Loucy (cell line): ENCODE results near the gene SLC27A5.
"Not testable (repeated sequence)": the region's sequence is repeated elsewhere in the genome, so short reads cannot be mapped to it uniquely, and the experiment has no call there.

Experiments
- H2AFZ ChIP-seq: fragments of 200-600 bp; sonication (generic); 2 replicates; pipeline ENCODE4 v1.6.0; 2016; ENCODE audit warnings: antibody characterized with exemption, mild to moderate bottlenecking, low read length, moderate library complexity
- H3F3A ChIP-seq: fragments of 200-600 bp; 2 replicates; pipeline ENCODE4 v1.6.0; 2016; ENCODE audit warnings: antibody characterized with exemption, low read depth, mild to moderate bottlenecking
- H3K27me3 ChIP-seq: fragments of 200-600 bp; sonication (generic); 2 replicates; pipeline ENCODE4 v1.6.1; 2014; ENCODE audit warnings: low read length, mild to moderate bottlenecking; ENCODE audit not compliant: insufficient read depth, poor library complexity, severe bottlenecking
- H3K36me3 ChIP-seq: fragments of 200-600 bp; sonication (generic); 2 replicates; pipeline ENCODE4 v1.6.1; 2016; ENCODE audit warnings: low read length; ENCODE audit not compliant: insufficient read depth
- H3K4me1 ChIP-seq: fragments of 200-600 bp; sonication (generic); 2 replicates; pipeline ENCODE4 v1.5.1; 2014; ENCODE audit warnings: low read length, mild to moderate bottlenecking; ENCODE audit not compliant: insufficient read depth, poor library complexity, severe bottlenecking
- H3K4me2 ChIP-seq: fragments of 200-600 bp; sonication (generic); 2 replicates; pipeline ENCODE4 v1.6.0; 2014; ENCODE audit warnings: antibody characterized with exemption, low read length, low read depth, mild to moderate bottlenecking; ENCODE audit not compliant: poor library complexity, severe bottlenecking
- H3K4me3 ChIP-seq: fragments of 200-600 bp; sonication (generic); 2 replicates; pipeline ENCODE4 v1.5.1; 2014; ENCODE audit warnings: low read length, mild to moderate bottlenecking, mixed read lengths; ENCODE audit not compliant: poor library complexity, severe bottlenecking
- H3K79me2 ChIP-seq: fragments of 200-600 bp; sonication (generic); 2 replicates; pipeline ENCODE4 v1.6.1; 2014; ENCODE audit warnings: low read length; ENCODE audit not compliant: insufficient read depth
- H3K9ac ChIP-seq: fragments of 200-600 bp; sonication (generic); 2 replicates; pipeline ENCODE4 v1.6.0; 2014; ENCODE audit warnings: mild to moderate bottlenecking, low read depth, low read length, moderate library complexity; ENCODE audit not compliant: poor library complexity, severe bottlenecking
- H3K9me2 ChIP-seq: fragments of 200-600 bp; sonication (generic); replicated peaks from 2 replicates; pipeline ENCODE4 v1.6.1; 2016; ENCODE audit warnings: low read depth, low read length, mixed read lengths
- H3K9me3 ChIP-seq: fragments of 200-600 bp; sonication (generic); 2 replicates; pipeline ENCODE4 v1.6.1; 2014; ENCODE audit warnings: mild to moderate bottlenecking, antibody characterized with exemption, low read length, low read depth; ENCODE audit not compliant: insufficient read depth
- H4K20me1 ChIP-seq: fragments of 200-600 bp; sonication (generic); 2 replicates; pipeline ENCODE4 v1.6.0; 2014; ENCODE audit warnings: antibody characterized with exemption, low read length, mild to moderate bottlenecking; ENCODE audit not compliant: insufficient read depth, poor library complexity, severe bottlenecking
- EZH2phosphoT487 ChIP-seq: fragments of 200-600 bp; IDR thresholded peaks from 2 replicates; pipeline ENCODE4 v1.6.1; 2018; ENCODE audit warnings: antibody characterized with exemption, mild to moderate bottlenecking, moderate library complexity, borderline replicate concordance
- TF ChIP-seq, protein P1 (sequence below): fragments of 200-600 bp; sonication (generic); conservative IDR thresholded peaks from 2 replicates; pipeline ENCODE4 v1.5.1; 2014; ENCODE audit warnings: mild to moderate bottlenecking, antibody characterized with exemption, low read length

SLC27A5 gene

DNA sequence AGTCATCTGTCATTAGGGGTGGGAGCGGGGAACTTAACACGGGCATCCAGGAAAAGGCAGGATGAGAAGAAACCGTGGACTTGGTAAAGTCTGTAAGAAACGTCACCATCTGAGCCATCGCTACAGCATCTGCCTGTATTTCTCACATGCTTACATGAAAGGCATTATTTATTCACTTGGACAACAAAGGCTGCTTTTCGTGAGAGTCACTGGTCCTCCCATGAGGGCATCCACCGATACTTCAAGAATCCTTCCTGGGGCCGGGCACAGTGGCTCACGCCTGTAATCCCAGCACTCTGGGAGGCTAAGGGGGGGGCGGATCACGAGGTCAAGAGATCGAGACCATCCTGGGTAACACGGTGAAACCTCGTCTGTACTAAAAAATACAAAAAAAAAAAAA is 19.5 kb downstream of the SLC27A5 start:
- Histone ChIP-seq H3K4me3 (no peak overlapping the region), H2AFZ (no peak overlapping the region), H4K20me1 (no peaks in the 10 kb centered on the region), H3F3A (no peaks in the 10 kb centered on the region), H3K9me3 (no peaks in the 10 kb centered on the region), H3K9me2 (no peaks in the 10 kb centered on the region), H3K36me3 (no peaks in the 10 kb centered on the region), H3K4me1 (peaks cover 4% of the 10 kb centered on the region), H3K9ac (no peak overlapping the region), H3K27me3 (no peaks in the 10 kb centered on the region), H3K4me2 (no peak overlapping the region), H3K79me2 (no peaks in the 10 kb centered on the region)
- no peak for TF ChIP-seq EZH2phosphoT487
- TF ChIP-seq, protein P1, sequence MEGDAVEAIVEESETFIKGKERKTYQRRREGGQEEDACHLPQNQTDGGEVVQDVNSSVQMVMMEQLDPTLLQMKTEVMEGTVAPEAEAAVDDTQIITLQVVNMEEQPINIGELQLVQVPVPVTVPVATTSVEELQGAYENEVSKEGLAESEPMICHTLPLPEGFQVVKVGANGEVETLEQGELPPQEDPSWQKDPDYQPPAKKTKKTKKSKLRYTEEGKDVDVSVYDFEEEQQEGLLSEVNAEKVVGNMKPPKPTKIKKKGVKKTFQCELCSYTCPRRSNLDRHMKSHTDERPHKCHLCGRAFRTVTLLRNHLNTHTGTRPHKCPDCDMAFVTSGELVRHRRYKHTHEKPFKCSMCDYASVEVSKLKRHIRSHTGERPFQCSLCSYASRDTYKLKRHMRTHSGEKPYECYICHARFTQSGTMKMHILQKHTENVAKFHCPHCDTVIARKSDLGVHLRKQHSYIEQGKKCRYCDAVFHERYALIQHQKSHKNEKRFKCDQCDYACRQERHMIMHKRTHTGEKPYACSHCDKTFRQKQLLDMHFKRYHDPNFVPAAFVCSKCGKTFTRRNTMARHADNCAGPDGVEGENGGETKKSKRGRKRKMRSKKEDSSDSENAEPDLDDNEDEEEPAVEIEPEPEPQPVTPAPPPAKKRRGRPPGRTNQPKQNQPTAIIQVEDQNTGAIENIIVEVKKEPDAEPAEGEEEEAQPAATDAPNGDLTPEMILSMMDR = no peak

- no peak overlapping the region for H3K9ac ChIP-seq
- no peaks in the 10 kb centered on the region for H4K20me1 ChIP-seq
- H3K79me2 ChIP-seq = no peaks in the 10 kb centered on the region
- no peaks in the 10 kb centered on the region for H3K36me3 ChIP-seq
- TF ChIP-seq, protein P1 = no peak
- no peak for TF ChIP-seq EZH2phosphoT487
- no peaks in the 10 kb centered on the region for H3K27me3 ChIP-seq
- H3K4me2 ChIP-seq = no peak overlapping the region
- H3F3A ChIP-seq = no peaks in the 10 kb centered on the region
- H3K4me1 ChIP-seq = no peaks in the 10 kb centered on the region
- H2AFZ ChIP-seq = no peak overlapping the region
- no peak overlapping the region for H3K4me3 ChIP-seq
- H3K9me3 ChIP-seq = no peaks in the 10 kb centered on the region
- no peaks in the 10 kb centered on the region for H3K9me2 ChIP-seq
Measured at GRCh38 chr19:58491393-58491792, 20.4 kb downstream of the SLC27A5 start.

DNA sequence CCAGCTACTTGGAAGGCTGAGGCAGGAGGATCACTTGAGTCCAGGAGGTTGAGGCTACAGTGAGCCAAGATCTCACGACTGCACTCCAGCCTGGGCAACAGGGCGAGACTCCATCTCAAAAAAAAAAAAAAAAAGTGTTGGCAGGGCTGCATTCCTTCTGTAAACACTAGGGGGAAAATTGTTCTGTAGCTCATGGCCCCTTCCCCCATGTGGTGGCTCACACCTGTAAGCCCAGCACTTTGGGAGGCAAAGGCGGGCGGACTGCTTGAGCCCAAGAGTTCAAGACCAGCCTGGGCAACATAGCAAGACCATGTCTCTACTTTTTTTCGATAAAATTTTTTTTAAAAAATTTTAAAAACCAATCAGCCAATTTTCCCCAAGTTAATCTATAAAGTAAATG is 27.4 kb downstream of the SLC27A5 start:
- H3K9ac ChIP-seq, H3K27me3 ChIP-seq, H3K4me1 ChIP-seq, H3F3A ChIP-seq, H3K79me2 ChIP-seq, H3K9me3 ChIP-seq, H2AFZ ChIP-seq, H4K20me1 ChIP-seq, H3K9me2 ChIP-seq, H3K4me3 ChIP-seq, H3K4me2 ChIP-seq, H3K36me3 ChIP-seq: not testable (repeated sequence)

GRCh38 chr19:58483776-58484175 is 28.0 kb downstream of the SLC27A5 start:
- no peak overlapping the region for H3K9ac ChIP-seq
- no peaks in the 10 kb centered on the region for H3K79me2 ChIP-seq
- H4K20me1 ChIP-seq = no peaks in the 10 kb centered on the region
- H3K4me3 ChIP-seq = no peak overlapping the region
- no peaks in the 10 kb centered on the region for H3K4me1 ChIP-seq
- H3F3A ChIP-seq = no peaks in the 10 kb centered on the region
- no peaks in the 10 kb centered on the region for H3K9me3 ChIP-seq
- no peaks in the 10 kb centered on the region for H3K36me3 ChIP-seq
- H2AFZ ChIP-seq = no peak overlapping the region
- no peaks in the 10 kb centered on the region for H3K9me2 ChIP-seq
- H3K4me2 ChIP-seq = no peak overlapping the region
- no peak for TF ChIP-seq EZH2phosphoT487
- no peaks in the 10 kb centered on the region for H3K27me3 ChIP-seq
